C4-2B (cell line): ENCODE data around the gene FAM241A.

Source experiments
- ZFX ChIP-seq: fragments of 450-650 bp; IDR thresholded peaks from 2 replicates; pipeline ENCODE4 v1.6.1; 2017
- TF ChIP-seq, protein P1 (sequence below): fragments of 450-650 bp; conservative IDR thresholded peaks from 2 replicates; pipeline ENCODE4 v1.5.1; 2017; ENCODE audit warnings: mild to moderate bottlenecking

DNA sequence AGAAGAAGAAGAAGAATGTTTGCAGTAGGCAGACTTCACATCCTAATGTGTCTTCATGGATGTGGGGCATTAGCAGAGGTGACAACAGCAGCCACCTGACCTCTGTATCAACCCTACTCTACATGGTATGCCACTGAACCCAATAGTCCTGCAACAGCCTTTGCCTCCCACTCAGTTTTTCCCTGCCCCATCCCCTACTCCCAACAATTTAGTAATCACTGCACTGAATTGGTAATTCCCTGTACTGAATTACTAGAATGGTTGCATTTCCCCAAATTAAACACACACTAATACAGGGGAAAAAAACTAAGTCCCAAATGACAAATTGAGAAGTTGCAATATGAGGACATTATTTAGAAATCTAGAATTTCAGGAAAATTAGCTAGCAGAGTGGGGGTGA is 31.4 kb upstream of the FAM241A start:
- TF ChIP-seq, protein P1, sequence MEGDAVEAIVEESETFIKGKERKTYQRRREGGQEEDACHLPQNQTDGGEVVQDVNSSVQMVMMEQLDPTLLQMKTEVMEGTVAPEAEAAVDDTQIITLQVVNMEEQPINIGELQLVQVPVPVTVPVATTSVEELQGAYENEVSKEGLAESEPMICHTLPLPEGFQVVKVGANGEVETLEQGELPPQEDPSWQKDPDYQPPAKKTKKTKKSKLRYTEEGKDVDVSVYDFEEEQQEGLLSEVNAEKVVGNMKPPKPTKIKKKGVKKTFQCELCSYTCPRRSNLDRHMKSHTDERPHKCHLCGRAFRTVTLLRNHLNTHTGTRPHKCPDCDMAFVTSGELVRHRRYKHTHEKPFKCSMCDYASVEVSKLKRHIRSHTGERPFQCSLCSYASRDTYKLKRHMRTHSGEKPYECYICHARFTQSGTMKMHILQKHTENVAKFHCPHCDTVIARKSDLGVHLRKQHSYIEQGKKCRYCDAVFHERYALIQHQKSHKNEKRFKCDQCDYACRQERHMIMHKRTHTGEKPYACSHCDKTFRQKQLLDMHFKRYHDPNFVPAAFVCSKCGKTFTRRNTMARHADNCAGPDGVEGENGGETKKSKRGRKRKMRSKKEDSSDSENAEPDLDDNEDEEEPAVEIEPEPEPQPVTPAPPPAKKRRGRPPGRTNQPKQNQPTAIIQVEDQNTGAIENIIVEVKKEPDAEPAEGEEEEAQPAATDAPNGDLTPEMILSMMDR = no peak
- TF ChIP-seq ZFX = no peak
